HG03460 (cell line): ENCODE measurements around the gene ZNF469.

Experiments used
- ATAC-seq: cut with Tn5 transposase; IDR thresholded peaks from one replicate; pipeline ENCODE4 v1.9.1; 2021; ENCODE audit not compliant: unreplicated experiment

ZNF469 gene

GRCh38 chr16:88346680-88347505 is 35.9 kb upstream of the ZNF469 start:
- no peak for ATAC-seq

GRCh38 chr16:88347656-88348376 is 34.9 kb upstream of the ZNF469 start:
- no peak for ATAC-seq

- no peak for ATAC-seq
Measured at GRCh38 chr16:88348377-88349152, 34.2 kb upstream of the ZNF469 start.

DNA sequence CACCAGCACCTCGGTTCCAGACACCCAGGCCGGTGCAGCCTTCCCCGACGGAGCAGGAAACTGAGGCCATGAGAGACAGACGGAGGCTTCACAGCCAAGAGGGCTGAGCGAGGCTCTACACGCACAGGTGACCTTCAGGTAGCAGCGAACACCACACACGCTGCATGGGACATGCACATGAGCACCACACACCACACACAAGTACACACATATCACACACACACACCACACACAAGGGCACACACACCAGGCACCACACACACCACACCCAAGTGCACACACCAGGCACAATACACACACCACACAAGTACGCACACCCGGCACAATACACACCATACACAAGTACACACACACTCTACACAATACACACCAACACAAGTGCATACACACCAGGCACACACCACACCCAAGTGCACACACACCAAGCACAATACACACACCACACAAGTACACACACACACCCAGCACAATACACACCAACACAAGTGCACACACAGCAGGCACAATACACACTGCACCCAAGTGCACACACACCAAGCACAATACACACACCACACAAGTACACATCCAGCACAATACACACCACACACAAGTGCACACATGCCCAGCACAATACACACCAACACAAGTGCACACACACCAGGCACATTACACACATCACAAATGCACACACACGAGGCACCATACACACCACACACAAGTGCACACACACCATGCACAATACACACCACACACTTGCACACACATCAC is 33.4 kb upstream of the ZNF469 start:
- no peak for ATAC-seq

- no peak for ATAC-seq
Measured at GRCh38 chr16:88349903-88350900, 32.6 kb upstream of the ZNF469 start.

- no peak for ATAC-seq
Measured at GRCh38 chr16:88350922-88351321, 31.8 kb upstream of the ZNF469 start.

DNA sequence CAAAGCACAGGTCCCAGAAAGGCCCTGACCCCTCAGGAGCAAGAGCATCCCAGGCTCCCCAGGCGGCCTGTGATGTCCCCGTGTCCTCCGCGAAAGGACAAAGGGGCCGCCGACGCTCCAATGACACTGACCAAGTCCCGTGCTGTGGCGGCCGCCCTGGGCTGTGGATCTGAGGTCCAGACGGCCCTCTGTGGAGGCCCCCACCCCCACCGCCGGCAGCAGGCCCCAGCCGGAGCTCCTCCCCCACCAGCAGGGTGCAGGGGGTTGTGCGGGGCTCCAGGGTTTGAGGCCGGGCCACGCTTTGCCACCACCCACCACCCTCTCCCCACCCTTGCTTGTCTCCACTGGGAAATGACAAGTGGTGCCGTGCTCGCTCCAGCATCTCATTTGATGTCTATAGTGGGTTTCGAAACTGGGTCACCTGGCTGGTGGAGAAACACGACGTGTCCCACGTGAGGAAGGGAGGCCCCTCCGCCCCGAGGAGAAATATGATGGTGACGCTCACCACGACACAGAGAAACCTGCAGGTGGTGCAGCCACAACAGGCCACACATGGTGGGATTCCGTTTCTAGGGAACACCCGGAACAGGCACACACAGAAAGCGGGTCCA is 31.2 kb upstream of the ZNF469 start:
- no peak for ATAC-seq

DNA sequence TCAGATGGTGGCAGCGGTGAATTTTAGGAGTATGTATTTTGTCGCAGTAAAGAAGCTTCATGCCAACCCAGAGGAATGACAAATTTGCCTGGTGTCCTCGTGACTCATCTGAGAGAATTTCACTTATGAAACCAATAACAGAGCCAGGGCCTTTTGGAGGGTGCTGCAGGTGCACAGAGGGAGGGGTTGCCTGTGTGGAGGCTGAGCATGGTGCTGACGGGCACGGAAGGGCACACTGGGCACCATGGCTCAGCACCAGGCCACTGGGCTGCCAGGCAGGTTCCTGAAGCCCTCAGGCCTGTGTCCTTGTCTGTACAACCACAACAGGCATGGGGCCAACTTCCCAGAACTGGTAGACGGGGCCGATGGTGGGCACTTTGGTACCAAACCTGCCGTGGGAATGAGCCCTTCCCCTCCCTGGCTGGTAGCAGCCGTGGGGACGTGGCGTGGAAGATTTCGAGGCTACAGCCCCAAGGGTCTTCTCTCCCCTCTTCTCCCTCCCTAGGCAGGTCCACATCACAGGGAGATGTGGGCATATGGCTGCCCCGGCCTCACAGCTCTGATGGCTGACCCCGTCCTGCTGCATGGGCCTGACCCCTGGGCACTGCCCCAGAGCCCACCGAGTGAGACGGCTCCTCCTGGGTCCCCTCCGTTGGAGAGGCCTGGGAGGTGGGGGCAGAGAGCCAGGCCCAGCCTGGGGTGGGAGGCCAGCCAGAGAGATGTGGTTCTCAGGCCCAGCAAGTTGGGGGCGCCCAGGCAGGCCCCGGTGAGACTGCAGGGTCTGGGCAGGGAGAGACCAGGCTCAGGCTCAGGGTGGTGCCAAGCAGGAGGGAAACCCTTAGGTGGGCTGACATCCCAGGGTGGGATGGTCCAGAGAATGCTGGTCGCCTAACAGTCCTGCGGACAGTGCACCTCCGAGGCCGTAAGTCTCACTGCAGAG is 30.2 kb upstream of the ZNF469 start:
- no peak for ATAC-seq

GRCh38 chr16:88353232-88353631 is 29.5 kb upstream of the ZNF469 start:
- ATAC-seq: no peak

DNA sequence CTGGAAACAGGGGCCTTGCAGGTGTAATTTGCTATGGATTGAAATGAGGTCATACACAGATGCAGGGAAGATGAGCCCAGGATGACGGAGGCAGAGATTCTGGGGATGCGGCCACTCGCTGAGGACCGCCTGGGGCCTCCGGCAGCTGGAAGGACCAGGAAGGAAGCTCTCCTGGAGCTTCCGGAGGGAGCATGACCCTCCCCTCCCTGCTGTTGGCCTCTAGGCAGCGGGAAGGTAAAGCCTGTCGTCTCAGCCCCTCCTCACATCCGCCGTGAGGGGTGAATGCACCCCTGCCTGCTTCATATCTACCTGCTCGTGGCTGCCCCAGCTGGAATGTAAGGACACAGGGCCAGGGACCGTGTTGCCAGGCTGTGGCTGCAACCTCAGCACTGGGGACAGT is 29.1 kb upstream of the ZNF469 start:
- ATAC-seq: no peak

GRCh38 chr16:88354229-88355092 is 28.3 kb upstream of the ZNF469 start:
- no peak for ATAC-seq

DNA sequence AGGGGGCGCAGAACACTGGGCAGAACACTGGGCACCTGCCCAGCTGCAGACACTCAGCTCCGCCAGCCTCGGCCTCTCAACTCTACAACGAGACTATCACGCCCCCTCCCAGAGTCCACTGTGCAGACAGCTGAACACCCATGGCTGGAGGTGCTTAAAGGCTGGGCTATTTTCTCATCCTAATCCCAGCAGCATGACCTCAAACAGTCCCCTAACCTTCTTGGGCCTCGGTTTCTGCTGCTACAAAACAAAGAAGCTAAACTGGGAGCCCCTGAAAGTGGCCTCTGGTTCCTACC is 27.7 kb upstream of the ZNF469 start:
- no peak for ATAC-seq

DNA sequence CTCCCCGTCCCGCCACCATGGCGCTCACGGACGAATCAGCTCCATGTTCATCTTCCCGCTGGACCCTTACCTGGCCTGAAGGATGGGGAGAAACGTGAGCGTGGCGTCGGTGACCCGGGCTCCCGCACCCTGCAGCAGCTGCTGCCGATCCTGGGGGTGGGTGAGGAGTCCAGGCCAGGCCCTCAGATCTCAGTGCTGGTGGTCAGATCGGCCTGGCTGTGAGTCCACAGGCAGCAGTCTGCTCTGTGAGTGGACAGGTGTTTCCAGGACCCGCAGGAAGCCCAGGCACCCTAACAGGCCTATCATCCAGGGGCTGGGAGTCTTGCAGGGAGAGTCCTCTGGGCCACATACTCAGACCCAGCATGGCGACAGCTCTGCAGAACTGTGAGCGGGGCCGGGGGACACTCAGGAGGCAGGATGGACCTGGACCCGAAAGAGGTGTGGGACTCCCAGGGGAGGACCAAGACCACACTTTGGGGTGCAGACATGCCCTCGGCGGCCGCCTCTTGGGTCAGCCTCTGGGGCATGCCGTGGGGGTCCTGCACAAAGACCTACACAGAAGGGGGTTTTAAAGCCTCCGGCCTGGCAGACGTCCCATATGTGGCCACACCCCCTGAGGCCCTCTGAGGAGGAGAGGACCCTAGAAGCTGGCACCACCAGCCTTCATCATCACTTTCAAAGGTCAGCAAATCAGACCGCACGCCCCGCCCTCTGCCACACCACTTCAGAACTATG is 27.2 kb upstream of the ZNF469 start:
- ATAC-seq: no peak

- no peak for ATAC-seq
Measured at GRCh38 chr16:88356124-88356726, 26.5 kb upstream of the ZNF469 start.

DNA sequence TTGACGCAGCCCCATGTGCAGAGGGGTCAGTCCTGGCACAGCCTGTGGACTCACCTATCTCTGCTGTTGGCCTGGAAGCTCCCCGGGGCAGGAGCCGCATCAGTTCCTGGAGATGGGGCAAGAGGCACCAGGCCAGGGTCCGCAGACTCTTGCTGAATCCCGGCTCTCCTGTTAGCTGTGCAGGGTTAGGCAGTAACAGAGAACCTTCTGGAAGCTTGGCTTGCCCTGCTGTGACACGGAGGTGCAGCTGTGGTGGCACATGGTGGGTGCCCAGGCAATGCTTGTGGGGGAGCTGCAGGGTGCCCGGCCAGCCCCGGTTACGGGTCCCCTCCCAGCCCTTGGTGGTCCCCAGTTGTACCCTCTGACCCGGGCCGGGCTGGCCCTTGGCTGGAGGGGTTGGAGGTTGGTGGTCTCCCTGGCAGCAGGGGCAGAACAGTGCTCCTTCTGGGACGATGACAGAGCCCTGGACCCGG is 26.0 kb upstream of the ZNF469 start:
- no peak for ATAC-seq

- no peak for ATAC-seq
Measured at GRCh38 chr16:88357317-88358022, 25.3 kb upstream of the ZNF469 start.
